Measurements from ENCODE around the gene HLA-B. TPM values are rescaled to one million over a fixed set of nuclear protein-coding genes. Genes with fewer than 3 reads are reported as not detected.

HLA-B gene
- total RNA-seq, 1 experiment from 2014 or later, result 55.4 TPM

- no TSS peak for BruUV-seq (replicated peaks)
- TF ChIP-seq EZH2 (IDR thresholded peaks at IDR 0.05; ENCODE audit: low read length, unreplicated experiment), result no peak
- no peak for TF ChIP-seq EZH2phosphoT487 (IDR thresholded peaks at IDR 0.05; ENCODE audit: borderline replicate concordance, low read length)
- no peak for TF ChIP-seq CTCF (conservative IDR thresholded peaks at IDR 0.05; ENCODE audit: low read depth, low read length)
- DNase-seq, result no peak
Observed at GRCh38 chr6:31336896-31337496, 20.0 kb downstream of the HLA-B start.

GRCh38 chr6:31332637-31333602 lies 24.1 kb downstream of the HLA-B start:
- Histone ChIP-seq H3K27me3 (ENCODE audit: low read length) (0 out of 2 replicates have a peak, but pooled peaks cover 3% of the 10 kb centered on the region), H3K27ac (ENCODE audit: low read length) (no peak overlapping the region), H3K4me1 (ENCODE audit: insufficient read depth, low read length) (no peaks in the 10 kb centered on the region), H2AFZ (ENCODE audit: low read length) (no peak overlapping the region), H4K20me1 (ENCODE audit: low read length) (no peaks in the 10 kb centered on the region), H3K4me2 (ENCODE audit: low read length) (no peak overlapping the region), H3K36me3 (ENCODE audit: low read depth, low read length) (no peaks in the 10 kb centered on the region), H3K9me2 (replicated peaks; ENCODE audit: low read length) (no peaks in the 10 kb centered on the region), H3K79me2 (ENCODE audit: low read length) (no peaks in the 10 kb centered on the region), H3K9me3 (ENCODE audit: low read length) (peaks cover 19% of the 10 kb centered on the region), H3K4me3 (ENCODE audit: low read length) (no peak overlapping the region), H3K9ac (ENCODE audit: low read length) (no peak overlapping the region), H3F3A (ENCODE audit: low read length, unreplicated experiment) (no peaks in the 10 kb centered on the region)
- TF ChIP-seq EZH2phosphoT487 (IDR thresholded peaks at IDR 0.05; ENCODE audit: borderline replicate concordance, low read length) (no peak), CTCF (conservative IDR thresholded peaks at IDR 0.05; ENCODE audit: low read depth, low read length) (no peak), EZH2 (IDR thresholded peaks at IDR 0.05; ENCODE audit: low read length, unreplicated experiment) (no peak)
- ATAC-seq (no peak), DNase-seq (no peak)
- ChIA-PET CTCF (no interaction called here), POLR2A (ENCODE audit: unreplicated experiment) (no interaction called here)
- no TSS peak for BruUV-seq (replicated peaks)
- intact Hi-C loops (cut with micrococcal nuclease), result no loop called here

More at GRCh38 chr6:31336896-31337496, 20.0 kb downstream of the HLA-B start:
- intact Hi-C loops (cut with micrococcal nuclease), result no loop called here
- Histone ChIP-seq H3K4me2 (ENCODE audit: low read length) (no peak overlapping the region), H3K4me3 (ENCODE audit: low read length) (no peak overlapping the region), H3K4me1 (ENCODE audit: insufficient read depth, low read length) (no peaks in the 10 kb centered on the region), H3K9ac (ENCODE audit: low read length) (no peak overlapping the region), H3K36me3 (ENCODE audit: low read depth, low read length) (no peaks in the 10 kb centered on the region), H3K9me2 (replicated peaks; ENCODE audit: low read length) (no peaks in the 10 kb centered on the region), H4K20me1 (ENCODE audit: low read length) (no peaks in the 10 kb centered on the region), H3K9me3 (ENCODE audit: low read length) (peaks cover 25% of the 10 kb centered on the region), H3K27me3 (ENCODE audit: low read length) (0 out of 2 replicates have a peak, but pooled peaks cover 3% of the 10 kb centered on the region), H3K79me2 (ENCODE audit: low read length) (no peaks in the 10 kb centered on the region), H3K27ac (ENCODE audit: low read length) (no peak overlapping the region), H3F3A (ENCODE audit: low read length, unreplicated experiment) (no peaks in the 10 kb centered on the region), H2AFZ (ENCODE audit: low read length) (no peak overlapping the region)
- ChIA-PET POLR2A (ENCODE audit: unreplicated experiment) (no interaction called here), CTCF (no interaction called here)
- no peak for ATAC-seq

Measured in PC-3 (cell line).